Measurements from ENCODE around the gene PSMB8. TPM values are rescaled to one million over a fixed set of nuclear protein-coding genes. Genes with fewer than 3 reads are reported as not detected.

PSMB8 gene
- total and polyA plus RNA-seq, 2 of the 4 experiments (the other 2 are of a cell fraction), result 31.6 to 33.3 TPM

GRCh38 chr6:32818867-32819266, 25.0 kb downstream of the PSMB8 start:
- H3K18ac ChIP-seq (ENCODE audit: low read depth, low read length), result no peak overlapping the region
- H2BK5ac ChIP-seq (ENCODE audit: low read depth, low read length, poor library complexity, severe bottlenecking), result no peak overlapping the region
- no peak overlapping the region for H2AK5ac ChIP-seq (ENCODE audit: low read depth, low read length)
- H3K4ac ChIP-seq (ENCODE audit: low read depth, low read length), result no peak overlapping the region
- no peak overlapping the region for H2AK9ac ChIP-seq (replicated peaks; ENCODE audit: low read depth, low read length, poor library complexity)
- H3K4me2 ChIP-seq (ENCODE audit: low read depth, low read length), result no peak overlapping the region
- DNase-seq (no peak), ATAC-seq (ENCODE audit: low read depth) (no peak)
- POLR2A ChIA-PET (ENCODE audit: unreplicated experiment), result no interaction called here
- no peak overlapping the region for H2BK15ac ChIP-seq (ENCODE audit: low read depth, low read length)
- H3K36me3 ChIP-seq (ENCODE audit: control insufficient read depth, insufficient read depth, low read length), result no peaks in the 10 kb centered on the region
- peaks cover 5% of the 10 kb centered on the region for H3K4me1 ChIP-seq (ENCODE audit: control insufficient read depth, insufficient read depth, low read length)
- no peaks in the 10 kb centered on the region for H4K20me1 ChIP-seq (ENCODE audit: insufficient read depth, low read length)
- dilution Hi-C loops (cut with HindIII; ENCODE audit: low sequenced_read_pairs, unreplicated experiment) (no loop called here), intact Hi-C loops (cut with micrococcal nuclease) (no loop called here), in situ Hi-C loops (cut with MboI; ENCODE audit: low sequenced_read_pairs) (no loop called here)
- no peak overlapping the region for H3K27ac ChIP-seq (ENCODE audit: insufficient read depth, low read length)
- no peak overlapping the region for H2BK120ac ChIP-seq (ENCODE audit: low read depth, low read length)
- no peaks in the 10 kb centered on the region for H3K79me1 ChIP-seq (ENCODE audit: low read depth in 1 of 2, low read length in 2 of 2)
- CTCF ChIA-PET, result no interaction called here
- TF ChIP-seq SMC3 (IDR thresholded peaks at IDR 0.05; ENCODE audit: low read depth, low read length), result no peak
- TF ChIP-seq, protein P1, sequence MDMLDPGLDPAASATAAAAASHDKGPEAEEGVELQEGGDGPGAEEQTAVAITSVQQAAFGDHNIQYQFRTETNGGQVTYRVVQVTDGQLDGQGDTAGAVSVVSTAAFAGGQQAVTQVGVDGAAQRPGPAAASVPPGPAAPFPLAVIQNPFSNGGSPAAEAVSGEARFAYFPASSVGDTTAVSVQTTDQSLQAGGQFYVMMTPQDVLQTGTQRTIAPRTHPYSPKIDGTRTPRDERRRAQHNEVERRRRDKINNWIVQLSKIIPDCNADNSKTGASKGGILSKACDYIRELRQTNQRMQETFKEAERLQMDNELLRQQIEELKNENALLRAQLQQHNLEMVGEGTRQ (IDR thresholded peaks at IDR 0.05; ENCODE audit: low read depth, low read length), result no peak
- TF ChIP-seq NFE2L2 (IDR thresholded peaks at IDR 0.05; ENCODE audit: low read depth, low read length), result no peak
- no peak for TF ChIP-seq MAZ (IDR thresholded peaks at IDR 0.05; ENCODE audit: borderline replicate concordance, low read depth, low read length)
- no peak for TF ChIP-seq RCOR1 (IDR thresholded peaks at IDR 0.05; ENCODE audit: insufficient replicate concordance, low read length)
- TF ChIP-seq, protein P2, sequence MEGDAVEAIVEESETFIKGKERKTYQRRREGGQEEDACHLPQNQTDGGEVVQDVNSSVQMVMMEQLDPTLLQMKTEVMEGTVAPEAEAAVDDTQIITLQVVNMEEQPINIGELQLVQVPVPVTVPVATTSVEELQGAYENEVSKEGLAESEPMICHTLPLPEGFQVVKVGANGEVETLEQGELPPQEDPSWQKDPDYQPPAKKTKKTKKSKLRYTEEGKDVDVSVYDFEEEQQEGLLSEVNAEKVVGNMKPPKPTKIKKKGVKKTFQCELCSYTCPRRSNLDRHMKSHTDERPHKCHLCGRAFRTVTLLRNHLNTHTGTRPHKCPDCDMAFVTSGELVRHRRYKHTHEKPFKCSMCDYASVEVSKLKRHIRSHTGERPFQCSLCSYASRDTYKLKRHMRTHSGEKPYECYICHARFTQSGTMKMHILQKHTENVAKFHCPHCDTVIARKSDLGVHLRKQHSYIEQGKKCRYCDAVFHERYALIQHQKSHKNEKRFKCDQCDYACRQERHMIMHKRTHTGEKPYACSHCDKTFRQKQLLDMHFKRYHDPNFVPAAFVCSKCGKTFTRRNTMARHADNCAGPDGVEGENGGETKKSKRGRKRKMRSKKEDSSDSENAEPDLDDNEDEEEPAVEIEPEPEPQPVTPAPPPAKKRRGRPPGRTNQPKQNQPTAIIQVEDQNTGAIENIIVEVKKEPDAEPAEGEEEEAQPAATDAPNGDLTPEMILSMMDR (conservative IDR thresholded peaks at IDR 0.05; ENCODE audit: low read depth, low read length), result no peak
- TF ChIP-seq CEBPB (IDR thresholded peaks at IDR 0.05; ENCODE audit: low read depth, low read length), result no peak
- no peak for TF ChIP-seq FOS (IDR thresholded peaks at IDR 0.05; ENCODE audit: low read depth, low read length)
- TF ChIP-seq BHLHE40 (IDR thresholded peaks at IDR 0.05; ENCODE audit: low read depth, low read length), result no peak
- TF ChIP-seq MAFK (IDR thresholded peaks at IDR 0.05; ENCODE audit: low read depth, low read length), result no peak
- no peak for TF ChIP-seq POLR2A (IDR thresholded peaks at IDR 0.05; ENCODE audit: low read depth, low read length)
- no peak for TF ChIP-seq MXI1 (IDR thresholded peaks at IDR 0.05; ENCODE audit: borderline replicate concordance, low read depth, low read length)
- no peak for TF ChIP-seq RAD21 (IDR thresholded peaks at IDR 0.05; ENCODE audit: low read length)
- no peak for TF ChIP-seq CHD1 (IDR thresholded peaks at IDR 0.05; ENCODE audit: low read depth, low read length)
- no peak for TF ChIP-seq ELK1 (IDR thresholded peaks at IDR 0.05; ENCODE audit: borderline replicate concordance, low read depth, low read length)
- TF ChIP-seq RFX5 (IDR thresholded peaks at IDR 0.05; ENCODE audit: low read depth, low read length), result no peak
- no peaks in the 10 kb centered on the region for H3K9me3 ChIP-seq (ENCODE audit: control insufficient read depth, insufficient read depth, low read length)
- no peak overlapping the region for H3K56ac ChIP-seq (ENCODE audit: extremely low read depth, insufficient read depth, low read length)
- H3K27me3 ChIP-seq (ENCODE audit: control insufficient read depth, insufficient read depth, low read length), result no peaks in the 10 kb centered on the region
- H4K91ac ChIP-seq (ENCODE audit: insufficient read depth, low read depth, low read length), result no peak overlapping the region
- no CpG with 5 or more reads among the region's 2 CpGs for WGBS, 2 experiments (ENCODE audit: extremely low coverage in 2 of 2, insufficient read length in 1 of 2)
- no peak overlapping the region for H3K14ac ChIP-seq (replicated peaks; ENCODE audit: low read depth, low read length)
- H3K9ac ChIP-seq (ENCODE audit: low read depth, low read length), result no peak overlapping the region
- peaks cover 4% of the 10 kb centered on the region; the same call in 1 of the 2 replicates for H3K9me1 ChIP-seq (ENCODE audit: insufficient read depth, low read length)
- H3K23ac ChIP-seq (ENCODE audit: low read depth, low read length), result no peak overlapping the region
- H4K5ac ChIP-seq (ENCODE audit: low read depth, low read length), result no peak overlapping the region
- no peak overlapping the region for H2BK20ac ChIP-seq (ENCODE audit: low read depth, low read length)
- no peak overlapping the region for H2AFZ ChIP-seq (replicated peaks; ENCODE audit: low read length, poor library complexity)
- no peak overlapping the region for H3K4me3 ChIP-seq (ENCODE audit: insufficient read depth, low read depth, low read length)
- H4K8ac ChIP-seq (ENCODE audit: low read depth in 2 of 2, low read length in 2 of 2), result no peak overlapping the region
- no TSS peak for BruUV-seq (replicated peaks)

Data from IMR-90 (cell line).